Progenitor cell of endocrine pancreas (in vitro differentiated cells): ENCODE results near the gene TMEM51. TPM values are rescaled to one million over a fixed set of nuclear protein-coding genes. Genes with fewer than 3 reads are reported as not detected.

Source experiments
- DNase-seq: peaks from one replicate; pipeline ENCODE4 v3.0.0; 2021; ENCODE audit warnings: low spot score; ENCODE audit not compliant: unreplicated experiment
- H3K27ac Mint-ChIP-seq: 2 replicates; pipeline ENCODE4 v1.8.0; 2021; ENCODE audit warnings: mild to moderate bottlenecking, moderate library complexity, mixed read lengths
- H3K27me3 Mint-ChIP-seq: 2 replicates; pipeline ENCODE4 v1.8.0; 2021; ENCODE audit warnings: mixed read lengths
- H3K36me3 Mint-ChIP-seq: 2 replicates; pipeline ENCODE4 v1.8.0; 2022; ENCODE audit warnings: mixed read lengths; ENCODE audit not compliant: insufficient read depth
- H3K4me1 Mint-ChIP-seq: 2 replicates; pipeline ENCODE4 v1.8.0; 2021; ENCODE audit warnings: low read depth, mixed read lengths
- H3K4me3 Mint-ChIP-seq: 2 replicates; pipeline ENCODE4 v1.8.0; 2021; ENCODE audit warnings: low read depth, mild to moderate bottlenecking, moderate library complexity, mixed read lengths
- H3K9me3 Mint-ChIP-seq: 2 replicates; pipeline ENCODE4 v1.8.0; 2021; ENCODE audit warnings: low read depth, mixed read lengths
- CTCF ChIP-seq: fragments of 200-600 bp; sonication (generic); IDR thresholded peaks from one replicate; pipeline ENCODE4 v1.5.0; 2021; ENCODE audit warnings: antibody characterized with exemption, mild to moderate bottlenecking; ENCODE audit not compliant: unreplicated experiment
- total RNA-seq: library from RNA; stranded (reverse); gene quantifications from 2 replicates; pipeline ENCODE4 v1.2.1, GENCODE V29; 2021

Gene TMEM51
- total RNA-seq, 1 donor from 2014 or later = 14.8 TPM

GRCh38 chr1:15212216-15212953 is 58.8 kb downstream of the TMEM51 start:
- Mint-ChIP-seq H3K27me3 (no peaks in the 10 kb centered on the region), H3K36me3 (peaks cover 2% of the 10 kb centered on the region), H3K27ac (no peak overlapping the region), H3K4me1 (peaks cover 10% of the 10 kb centered on the region), H3K4me3 (no peak overlapping the region), H3K9me3 (no peaks in the 10 kb centered on the region)
- no peak for TF ChIP-seq CTCF
- DNase-seq = no peak

GRCh38 chr1:15212954-15213291 is 59.4 kb downstream of the TMEM51 start:
- H3K4me3 Mint-ChIP-seq = no peak overlapping the region
- H3K4me1 Mint-ChIP-seq = peaks cover 5% of the 10 kb centered on the region
- no peak overlapping the region for H3K27ac Mint-ChIP-seq
- no peaks in the 10 kb centered on the region for H3K27me3 Mint-ChIP-seq
- no peaks in the 10 kb centered on the region for H3K9me3 Mint-ChIP-seq
- no peak for TF ChIP-seq CTCF
- H3K36me3 Mint-ChIP-seq = peaks cover 7% of the 10 kb centered on the region
- no peak for DNase-seq

GRCh38 chr1:15213341-15213821 is 59.8 kb downstream of the TMEM51 start:
- TF ChIP-seq CTCF = no peak
- Mint-ChIP-seq H3K9me3 (no peaks in the 10 kb centered on the region), H3K27ac (peak overlapping the region; percentile 25), H3K4me1 (peaks cover 3% of the 10 kb centered on the region), H3K4me3 (no peak overlapping the region), H3K36me3 (peaks cover 11% of the 10 kb centered on the region), H3K27me3 (no peaks in the 10 kb centered on the region)
- no peak for DNase-seq

- H3K36me3 Mint-ChIP-seq = peaks cover 21% of the 10 kb centered on the region
- H3K27me3 Mint-ChIP-seq = no peaks in the 10 kb centered on the region
- H3K9me3 Mint-ChIP-seq = no peaks in the 10 kb centered on the region
- DNase-seq = no peak
- peaks cover 3% of the 10 kb centered on the region for H3K4me1 Mint-ChIP-seq
- H3K27ac Mint-ChIP-seq = peak overlapping the region; percentile 37
- H3K4me3 Mint-ChIP-seq = no peak overlapping the region
- no peak for TF ChIP-seq CTCF
These were observed 61.0 kb downstream of the TMEM51 start for GRCh38 chr1:15214527-15214926.

GRCh38 chr1:15215116-15215515 is 61.6 kb downstream of the TMEM51 start:
- DNase-seq = no peak
- Mint-ChIP-seq H3K36me3 (peaks cover 24% of the 10 kb centered on the region), H3K4me1 (peaks cover 3% of the 10 kb centered on the region), H3K27ac (no peak overlapping the region), H3K4me3 (no peak overlapping the region), H3K9me3 (no peaks in the 10 kb centered on the region), H3K27me3 (no peaks in the 10 kb centered on the region)
- no peak for TF ChIP-seq CTCF
